ENCODE measurements around the gene ZNF385C.

The ZNF385C gene

DNA sequence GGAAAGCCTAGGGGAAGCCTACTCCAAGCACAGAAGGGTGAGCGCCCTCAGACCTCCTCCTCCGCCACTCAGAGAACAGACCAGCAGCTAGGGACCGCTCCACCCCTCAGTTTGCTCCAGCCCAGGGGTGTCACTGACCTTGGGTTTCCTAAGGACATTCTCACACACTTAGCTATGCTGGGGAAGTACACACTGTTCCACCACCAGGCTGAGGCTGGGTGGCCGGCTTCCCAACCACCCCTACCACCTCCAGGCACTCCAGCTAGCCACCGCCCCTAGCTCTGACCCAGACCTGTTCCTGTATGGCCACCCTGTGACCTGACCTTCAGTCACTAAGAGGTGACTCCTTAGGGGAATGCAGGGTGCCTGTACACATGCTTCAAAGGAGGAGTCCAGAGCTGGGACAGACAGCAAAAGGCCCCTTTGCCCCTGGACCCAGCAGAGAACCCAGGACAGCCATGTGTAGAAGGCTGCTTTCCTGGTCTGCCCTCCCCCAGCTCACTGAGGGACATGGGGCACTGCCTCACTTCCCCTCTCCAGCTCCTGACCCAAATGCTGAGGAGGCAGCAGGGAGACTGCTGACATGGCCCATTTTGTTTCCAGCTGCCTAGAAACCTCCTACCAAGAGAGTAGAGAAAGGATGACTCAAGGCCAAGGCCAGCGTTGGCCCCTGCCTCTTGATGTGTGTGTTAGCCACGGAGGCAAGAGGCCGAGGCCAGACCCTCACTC is 31.0 kb upstream of the ZNF385C start:
- TF ChIP-seq, protein P1, sequence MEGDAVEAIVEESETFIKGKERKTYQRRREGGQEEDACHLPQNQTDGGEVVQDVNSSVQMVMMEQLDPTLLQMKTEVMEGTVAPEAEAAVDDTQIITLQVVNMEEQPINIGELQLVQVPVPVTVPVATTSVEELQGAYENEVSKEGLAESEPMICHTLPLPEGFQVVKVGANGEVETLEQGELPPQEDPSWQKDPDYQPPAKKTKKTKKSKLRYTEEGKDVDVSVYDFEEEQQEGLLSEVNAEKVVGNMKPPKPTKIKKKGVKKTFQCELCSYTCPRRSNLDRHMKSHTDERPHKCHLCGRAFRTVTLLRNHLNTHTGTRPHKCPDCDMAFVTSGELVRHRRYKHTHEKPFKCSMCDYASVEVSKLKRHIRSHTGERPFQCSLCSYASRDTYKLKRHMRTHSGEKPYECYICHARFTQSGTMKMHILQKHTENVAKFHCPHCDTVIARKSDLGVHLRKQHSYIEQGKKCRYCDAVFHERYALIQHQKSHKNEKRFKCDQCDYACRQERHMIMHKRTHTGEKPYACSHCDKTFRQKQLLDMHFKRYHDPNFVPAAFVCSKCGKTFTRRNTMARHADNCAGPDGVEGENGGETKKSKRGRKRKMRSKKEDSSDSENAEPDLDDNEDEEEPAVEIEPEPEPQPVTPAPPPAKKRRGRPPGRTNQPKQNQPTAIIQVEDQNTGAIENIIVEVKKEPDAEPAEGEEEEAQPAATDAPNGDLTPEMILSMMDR (conservative IDR thresholded peaks at IDR 0.05) = no peak

DNA sequence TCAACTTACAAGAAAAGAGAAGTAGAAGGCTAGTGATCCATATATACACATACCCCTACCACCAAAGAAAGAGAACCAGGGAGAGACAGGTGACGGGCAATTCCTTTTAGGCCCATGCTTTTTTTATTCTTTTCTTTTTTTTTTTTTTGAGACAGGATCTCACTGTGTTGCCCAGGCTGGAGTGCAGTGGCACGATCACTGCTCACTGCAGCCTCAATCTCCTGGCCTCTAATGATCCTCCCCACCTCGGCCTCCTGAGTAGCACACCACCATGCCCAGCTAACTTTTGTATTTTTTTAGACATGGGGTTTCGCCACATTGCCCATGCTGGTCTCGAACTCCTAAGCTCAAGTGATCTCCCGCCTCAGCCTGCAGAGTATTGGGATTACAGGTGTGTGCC is 29.1 kb upstream of the ZNF385C start:
- TF ChIP-seq, protein P1 (conservative IDR thresholded peaks at IDR 0.05) = no peak
- no peak overlapping the region for H3K27ac ChIP-seq

More for the DNA sequence above, 31.0 kb upstream of the ZNF385C start:
- H3K27ac ChIP-seq = no peak overlapping the region

DNA sequence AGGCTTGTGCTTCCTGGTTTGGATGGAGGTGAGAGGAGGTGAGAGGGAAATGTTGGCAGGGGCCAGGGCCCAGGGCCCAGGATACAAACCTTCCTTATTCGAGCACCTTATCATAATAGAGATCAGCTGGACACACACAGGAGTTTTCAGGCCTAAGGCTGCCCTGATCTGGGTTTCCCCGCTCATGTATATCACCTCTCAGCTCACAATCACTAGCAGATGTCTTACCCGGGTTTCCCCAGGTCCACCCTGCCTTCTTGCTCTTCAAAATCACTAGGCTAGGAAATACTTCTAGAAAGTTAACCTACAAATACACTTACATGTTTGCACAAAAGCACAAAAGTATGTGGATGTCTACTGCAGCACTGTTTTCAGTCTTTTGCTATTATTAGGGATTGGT is 28.6 kb upstream of the ZNF385C start:
- no peak overlapping the region for H3K27ac ChIP-seq
- TF ChIP-seq, protein P1 (conservative IDR thresholded peaks at IDR 0.05) = no peak

DNA sequence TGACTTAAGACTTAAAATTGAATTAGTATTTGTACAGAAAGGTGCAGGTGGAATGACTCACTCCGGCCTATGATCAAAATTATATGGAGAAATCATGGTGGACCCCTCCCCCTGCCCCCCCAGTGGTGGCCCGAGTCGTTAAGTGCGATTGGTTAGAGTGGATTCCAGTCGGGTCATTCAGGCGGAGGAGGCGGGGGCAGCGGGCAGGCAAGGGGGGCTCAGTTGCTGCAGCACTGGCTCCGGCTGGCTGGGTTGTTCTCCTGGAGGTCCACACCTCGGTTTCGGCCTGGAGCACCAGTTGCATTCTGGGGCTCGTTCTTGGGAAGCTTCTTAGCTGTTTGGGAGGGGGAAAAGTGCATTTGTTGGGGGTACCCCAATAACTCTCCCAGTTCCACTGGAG is 27.3 kb upstream of the ZNF385C start:
- TF ChIP-seq, protein P1 (conservative IDR thresholded peaks at IDR 0.05) = no peak
- no peak overlapping the region for H3K27ac ChIP-seq

DNA sequence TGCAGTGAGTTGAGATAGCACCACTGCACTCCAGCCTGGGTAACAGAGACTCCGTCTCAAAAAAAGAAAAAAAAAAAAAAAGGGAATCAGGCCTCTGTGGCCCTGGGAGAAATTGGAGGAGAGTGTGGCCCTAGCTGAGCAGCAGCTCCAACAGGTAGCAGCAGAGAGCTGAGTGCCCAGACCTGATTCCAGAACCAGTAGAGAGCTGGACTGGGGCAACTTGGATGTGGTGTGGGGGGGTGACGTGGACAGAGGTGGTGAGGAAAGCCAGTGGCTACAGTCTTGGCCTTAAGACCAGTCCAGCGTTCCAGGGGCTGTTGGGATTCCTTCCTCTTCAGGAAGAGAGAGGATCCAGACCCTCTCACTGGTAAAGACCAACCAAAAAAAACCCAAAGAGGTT is 26.0 kb upstream of the ZNF385C start:
- TF ChIP-seq, protein P1 (conservative IDR thresholded peaks at IDR 0.05) = no peak
- H3K27ac ChIP-seq = no peak overlapping the region

DNA sequence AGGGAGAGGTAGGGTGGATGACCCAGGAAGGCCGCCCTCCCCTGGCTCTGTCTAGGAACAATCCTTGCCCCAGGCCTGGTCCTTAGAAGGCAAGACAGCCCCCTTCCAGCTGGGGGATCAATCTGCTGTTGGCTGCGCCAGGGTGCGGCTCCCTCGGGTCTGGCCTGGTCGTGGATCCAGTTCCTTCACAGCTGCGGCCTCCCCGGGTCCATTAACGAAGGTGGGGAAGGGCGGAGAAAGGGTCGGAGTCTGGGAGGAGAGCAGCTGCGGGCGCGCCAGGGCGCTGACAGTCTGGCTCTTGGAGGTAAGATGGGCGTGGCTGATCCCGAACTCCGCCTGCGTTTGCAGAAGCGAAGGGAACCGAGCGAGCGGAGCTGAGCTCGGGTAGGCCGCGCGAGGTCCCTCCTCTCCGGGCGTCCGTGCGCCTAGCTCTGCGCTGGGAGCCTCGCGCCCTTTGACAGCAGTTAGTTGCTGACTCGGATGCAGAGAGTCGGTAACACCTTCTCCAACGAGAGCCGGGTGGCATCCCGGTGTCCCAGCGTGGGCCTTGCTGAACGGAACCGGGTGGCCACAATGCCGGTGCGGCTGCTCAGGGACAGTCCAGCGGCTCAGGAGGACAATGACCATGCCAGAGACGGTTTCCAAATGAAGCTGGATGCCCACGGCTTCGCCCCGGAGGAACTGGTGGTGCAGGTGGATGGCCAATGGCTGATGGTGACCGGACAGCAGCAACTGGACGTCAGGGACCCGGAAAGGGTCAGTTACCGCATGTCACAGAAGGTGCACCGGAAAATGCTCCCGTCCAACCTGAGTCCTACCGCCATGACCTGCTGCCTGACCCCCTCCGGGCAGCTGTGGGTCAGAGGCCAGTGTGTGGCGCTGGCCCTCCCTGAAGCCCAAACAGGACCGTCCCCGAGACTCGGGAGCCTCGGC is 24.4 kb upstream of the ZNF385C start, which contains the start of gene HSPB9:
Gene HSPB9, plus strand, starts transcription at position 434 of the 933 bp plus-strand sequence. Its CDS starts 47 bp downstream, at position 481.
- H3K27ac ChIP-seq = peak within 1 kb of the TSS; percentile 78; the same call in 1 of the 2 replicates
- TF ChIP-seq, protein P1 (conservative IDR thresholded peaks at IDR 0.05) = no peak

Measured in VCaP (cell line).